ENCODE results near the gene OR2AP1.

OR2AP1 gene

DNA sequence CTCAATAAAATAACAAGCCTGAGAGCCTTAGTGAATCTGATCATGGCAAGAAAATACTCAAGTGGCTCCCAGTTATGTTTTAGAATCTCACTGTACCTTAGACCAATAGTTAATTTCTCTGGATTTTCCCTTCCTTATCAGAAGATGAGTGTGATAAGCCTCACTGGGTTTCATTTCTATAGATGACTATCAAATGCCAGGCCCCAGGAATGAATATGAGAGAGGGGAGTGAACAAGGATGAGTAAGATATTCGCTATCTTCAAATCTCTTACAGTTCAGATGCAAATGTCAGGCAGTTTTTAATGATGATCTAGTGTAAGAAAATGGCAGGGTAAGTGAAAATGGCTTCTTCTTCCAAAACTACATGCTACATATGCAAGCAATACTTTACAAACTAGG lies 38.3 kb downstream of the OR2AP1 start:
- no peak overlapping the region for H3K27ac ChIP-seq (ENCODE audit: low read depth, low read length)
- no peak overlapping the region for H3K4me3 ChIP-seq (ENCODE audit: low read depth, low read length)
- no peaks in the 10 kb centered on the region for H3K4me1 ChIP-seq (ENCODE audit: control insufficient read depth, insufficient read depth, low read length)
- peaks cover 19% of the 10 kb centered on the region for H3K9me3 ChIP-seq (ENCODE audit: control insufficient read depth, insufficient read depth, low read depth, low read length)
- H3K9ac ChIP-seq (ENCODE audit: low read length) = no peak overlapping the region
- no peaks in the 10 kb centered on the region for H3K27me3 ChIP-seq (ENCODE audit: control insufficient read depth, insufficient read depth, low read length)
- H3K36me3 ChIP-seq (ENCODE audit: control insufficient read depth, insufficient read depth, low read length) = no peaks in the 10 kb centered on the region

DNA sequence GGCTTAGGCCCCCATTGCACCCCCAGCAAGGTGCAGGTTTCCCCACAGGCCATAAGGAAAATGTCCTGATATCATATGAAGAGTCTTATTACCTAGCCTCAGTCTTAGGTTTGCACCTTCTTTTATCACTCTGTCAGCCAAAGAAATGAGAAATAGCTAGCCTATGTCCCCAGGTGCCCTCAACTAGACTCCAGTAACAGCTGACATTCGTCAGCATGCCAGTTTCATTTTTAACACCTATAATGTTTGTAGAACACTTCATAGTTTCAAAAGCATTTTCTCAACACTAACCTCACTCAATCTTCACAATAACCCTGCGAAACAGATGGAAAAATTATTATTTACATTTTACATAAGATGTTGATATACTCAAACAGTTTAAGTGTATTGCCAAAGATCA lies 40.4 kb downstream of the OR2AP1 start:
- Histone ChIP-seq H3K27ac (ENCODE audit: low read depth, low read length) (no peak overlapping the region), H3K27me3 (ENCODE audit: control insufficient read depth, insufficient read depth, low read length) (no peaks in the 10 kb centered on the region)

DNA sequence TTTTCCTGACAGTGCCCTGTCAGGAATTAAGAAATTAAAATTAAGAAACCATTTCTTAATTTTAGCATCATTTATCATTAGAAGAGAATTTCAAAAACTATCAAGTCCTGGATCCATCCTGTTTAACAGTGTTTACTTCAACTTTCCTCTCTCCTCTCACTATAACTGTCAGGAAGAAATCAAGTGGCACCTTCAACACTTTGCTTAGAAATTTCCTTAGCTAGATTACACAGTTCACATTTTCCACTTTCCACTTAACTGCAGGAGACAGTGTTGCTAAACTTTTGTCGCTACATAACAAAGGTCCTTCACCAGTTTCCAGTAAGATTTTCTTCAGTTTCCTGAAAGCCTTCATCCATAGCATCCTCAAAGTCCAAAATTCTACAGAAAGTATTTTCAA lies 42.5 kb downstream of the OR2AP1 start:
- H3K4me3 ChIP-seq (ENCODE audit: low read depth, low read length) = no peak overlapping the region
- no peak overlapping the region for H3K27ac ChIP-seq (ENCODE audit: low read depth, low read length)
- no peaks in the 10 kb centered on the region for H3K36me3 ChIP-seq (ENCODE audit: control insufficient read depth, insufficient read depth, low read length)
- H3K4me1 ChIP-seq (ENCODE audit: control insufficient read depth, insufficient read depth, low read length) = no peaks in the 10 kb centered on the region
- H3K27me3 ChIP-seq (ENCODE audit: control insufficient read depth, insufficient read depth, low read length) = no peaks in the 10 kb centered on the region
- H3K9ac ChIP-seq (ENCODE audit: low read length) = no peak overlapping the region
- H3K9me3 ChIP-seq (ENCODE audit: control insufficient read depth, insufficient read depth, low read depth, low read length) = peaks cover 39% of the 10 kb centered on the region

More for the DNA sequence above, 40.4 kb downstream of the OR2AP1 start:
- peaks cover 38% of the 10 kb centered on the region for H3K9me3 ChIP-seq (ENCODE audit: control insufficient read depth, insufficient read depth, low read depth, low read length)
- no peaks in the 10 kb centered on the region for H3K36me3 ChIP-seq (ENCODE audit: control insufficient read depth, insufficient read depth, low read length)
- no peaks in the 10 kb centered on the region for H3K4me1 ChIP-seq (ENCODE audit: control insufficient read depth, insufficient read depth, low read length)
- H3K9ac ChIP-seq (ENCODE audit: low read length) = no peak overlapping the region
- H3K4me3 ChIP-seq (ENCODE audit: low read depth, low read length) = no peak overlapping the region

DNA sequence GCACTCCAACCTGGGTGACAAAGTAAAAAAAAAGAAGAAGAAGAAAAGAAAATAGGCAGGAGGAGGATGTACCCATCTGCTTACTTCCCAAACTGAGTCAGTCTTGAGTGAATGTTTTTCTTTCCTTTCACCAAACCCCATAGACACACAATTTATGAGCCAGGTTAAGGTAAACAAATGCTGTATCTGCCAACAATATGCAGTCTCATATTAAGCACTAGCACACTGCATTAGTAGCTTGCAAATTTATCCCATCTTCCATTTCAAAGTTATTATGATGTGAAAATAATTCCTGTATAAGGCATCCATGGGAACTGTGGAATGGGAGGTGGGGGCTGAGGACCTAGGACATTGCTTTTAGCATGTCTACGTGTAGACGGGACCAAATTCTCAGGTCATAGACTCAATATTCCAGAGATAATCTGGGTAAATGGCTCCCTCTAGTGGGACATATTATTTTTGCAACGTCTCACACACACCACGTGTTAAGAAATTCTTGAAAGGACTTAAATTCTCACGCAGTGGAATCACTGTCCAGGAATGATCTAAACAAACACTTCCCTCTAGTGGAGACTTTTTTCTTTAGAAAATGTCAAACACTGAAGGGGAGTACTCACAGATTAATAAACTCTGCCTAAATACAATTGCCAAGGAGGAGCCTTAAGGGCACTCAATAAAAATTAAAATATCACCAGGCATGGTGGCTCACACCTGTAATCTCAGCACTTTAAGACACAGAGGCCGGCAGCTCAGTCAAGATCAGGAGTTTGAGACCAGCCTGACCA lies 47.3 kb downstream of the OR2AP1 start:
- no peaks in the 10 kb centered on the region for H3K27me3 ChIP-seq (ENCODE audit: control insufficient read depth, insufficient read depth, low read length)
- no peak overlapping the region for H3K9ac ChIP-seq (ENCODE audit: low read length)
- no peak overlapping the region for H3K4me3 ChIP-seq (ENCODE audit: low read depth, low read length)
- H3K36me3 ChIP-seq (ENCODE audit: control insufficient read depth, insufficient read depth, low read length) = no peaks in the 10 kb centered on the region
- peaks cover 31% of the 10 kb centered on the region for H3K9me3 ChIP-seq (ENCODE audit: control insufficient read depth, insufficient read depth, low read depth, low read length)
- H3K4me1 ChIP-seq (ENCODE audit: control insufficient read depth, insufficient read depth, low read length) = no peaks in the 10 kb centered on the region
- no peak overlapping the region for H3K27ac ChIP-seq (ENCODE audit: low read depth, low read length)

DNA sequence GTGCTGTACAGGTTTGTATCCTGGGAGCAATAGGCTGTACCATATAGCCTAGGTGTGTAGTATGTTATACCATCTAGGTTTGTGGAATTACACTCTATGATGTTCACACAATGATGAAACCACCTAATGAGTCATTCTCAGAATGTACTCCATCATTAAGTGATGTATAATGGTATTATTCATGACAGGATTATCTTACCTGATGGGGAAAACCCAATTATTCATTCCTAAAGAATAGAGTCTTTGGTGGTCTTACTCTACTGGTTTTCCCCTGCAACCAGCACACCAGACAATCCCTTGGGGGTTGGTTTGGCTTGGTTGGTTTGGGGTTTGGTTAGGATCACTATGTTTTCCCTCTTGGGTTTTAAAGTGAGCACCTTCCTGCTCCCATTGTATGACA lies 51.8 kb downstream of the OR2AP1 start:
- H3K4me3 ChIP-seq (ENCODE audit: low read depth, low read length) = no peak overlapping the region
- H3K36me3 ChIP-seq (ENCODE audit: control insufficient read depth, insufficient read depth, low read length) = no peaks in the 10 kb centered on the region
- no peak overlapping the region for H3K9ac ChIP-seq (ENCODE audit: low read length)
- no peak overlapping the region for H3K27ac ChIP-seq (ENCODE audit: low read depth, low read length)
- no peaks in the 10 kb centered on the region for H3K4me1 ChIP-seq (ENCODE audit: control insufficient read depth, insufficient read depth, low read length)
- H3K9me3 ChIP-seq (ENCODE audit: control insufficient read depth, insufficient read depth, low read depth, low read length) = no peaks in the 10 kb centered on the region
- H3K27me3 ChIP-seq (ENCODE audit: control insufficient read depth, insufficient read depth, low read length) = no peaks in the 10 kb centered on the region

Data from HUES6 (cell line).